NB4 (cell line): Measurements from ENCODE around the gene STAP2.

ENCODE experiments used
- CTCF ChIP-seq: IDR thresholded peaks from one replicate; pipeline ENCODE4 v1.5.1; 2012; ENCODE audit warnings: low read depth, low read length
- MAX ChIP-seq: IDR thresholded peaks from 2 replicates; pipeline ENCODE4 v1.6.1; 2011; ENCODE audit warnings: low read depth, low read length
- MYC ChIP-seq: IDR thresholded peaks from 2 replicates; pipeline ENCODE4 v1.6.1; 2011; ENCODE audit warnings: low read depth, low read length
- POLR2A ChIP-seq: IDR thresholded peaks from 2 replicates; pipeline ENCODE4 v1.6.1; 2011; ENCODE audit warnings: mild to moderate bottlenecking; ENCODE audit not compliant: insufficient read length; ENCODE audit errors: extremely low read depth

GRCh38 chr19:4378886-4379285, 40.3 kb upstream of the STAP2 start:
- no peak for TF ChIP-seq CTCF
- no peak for TF ChIP-seq MAX
- no peak for TF ChIP-seq POLR2A
- no peak for TF ChIP-seq MYC
